HG02678 (cell line): ENCODE measurements around the gene FZD10.

Source experiments
- ATAC-seq: cut with Tn5 transposase; IDR thresholded peaks from one replicate; pipeline ENCODE4 v1.9.1; 2021; ENCODE audit warnings: mild to moderate bottlenecking, moderate library complexity; ENCODE audit not compliant: unreplicated experiment

The FZD10 gene

DNA sequence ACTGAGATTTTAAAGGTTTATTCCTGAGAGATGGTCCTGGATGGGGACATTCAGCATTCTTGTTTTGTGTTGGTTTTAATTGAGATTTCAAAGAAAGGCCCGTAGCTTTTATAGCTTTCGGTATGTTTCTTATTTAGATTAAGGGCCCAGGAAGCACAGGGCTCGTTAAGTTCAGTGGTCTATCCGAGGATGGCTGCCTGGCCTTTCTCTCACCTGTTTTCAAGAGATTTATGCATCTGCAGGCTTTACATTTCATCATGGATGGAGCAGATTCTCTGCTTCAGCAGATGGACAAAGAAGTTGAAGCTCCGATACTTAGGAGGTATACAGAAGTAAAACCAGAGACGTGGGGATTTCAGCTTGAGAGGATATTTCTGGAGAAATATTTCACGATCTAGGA, 16.0 kb downstream of the FZD10 start:
- no peak for ATAC-seq

DNA sequence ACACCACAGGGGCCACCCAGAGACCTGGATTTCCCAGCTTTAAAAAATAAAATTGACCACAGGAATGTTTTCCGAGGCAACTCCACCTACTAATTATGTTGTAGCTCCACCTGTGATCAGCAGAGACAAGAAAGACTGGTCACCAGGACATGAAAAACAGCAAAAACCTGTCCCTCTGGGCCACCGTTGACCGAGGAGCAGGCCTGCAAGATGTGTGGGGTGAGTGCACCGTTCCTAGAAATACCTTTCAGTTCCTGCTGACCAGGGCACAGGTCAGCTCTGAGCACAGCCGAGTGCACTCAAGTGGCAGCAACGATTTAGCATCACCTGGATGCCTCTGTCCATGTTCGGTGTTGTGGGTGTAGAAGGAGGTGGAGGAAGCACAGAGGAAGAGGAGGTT, 16.9 kb downstream of the FZD10 start:
- ATAC-seq: no peak

DNA sequence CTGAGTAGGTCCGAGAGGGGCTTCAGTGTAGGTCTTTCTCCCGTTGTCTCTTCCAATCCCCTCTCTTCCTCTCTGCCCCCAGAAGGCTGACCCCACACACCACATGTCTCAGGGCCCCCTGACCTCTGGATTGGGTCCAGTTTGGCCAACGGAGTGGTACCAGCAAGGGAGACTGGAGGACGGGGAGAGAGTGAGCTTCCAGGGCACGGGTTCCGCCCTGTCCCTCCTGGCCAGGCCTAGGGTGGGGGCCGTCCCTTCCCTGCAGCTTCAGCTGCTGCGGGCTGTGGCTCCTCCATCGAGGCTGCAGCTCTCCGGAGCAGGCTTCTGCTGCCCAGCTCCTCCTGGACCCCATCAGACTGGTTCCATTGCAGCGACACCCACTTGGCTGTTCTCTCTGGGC, 17.4 kb downstream of the FZD10 start:
- ATAC-seq: no peak

DNA sequence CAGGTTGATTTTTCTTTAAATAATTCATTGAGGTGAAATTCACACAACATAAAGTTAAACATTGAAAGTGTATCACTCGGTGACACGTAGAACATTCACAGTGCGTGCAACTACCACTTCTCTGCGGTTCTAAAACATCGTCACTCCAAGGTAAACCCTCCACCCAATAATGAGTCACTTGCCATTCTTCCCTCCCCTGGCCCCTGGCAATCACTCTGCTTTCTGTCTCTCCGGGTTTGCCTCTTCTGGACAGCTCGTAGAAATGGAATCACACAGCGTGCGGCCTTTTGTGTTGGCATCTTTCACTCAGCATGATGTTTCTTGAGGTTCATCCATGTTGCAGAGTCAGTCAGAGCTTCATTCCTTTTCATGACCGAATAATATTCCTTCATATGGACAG, 18.9 kb downstream of the FZD10 start:
- no peak for ATAC-seq

DNA sequence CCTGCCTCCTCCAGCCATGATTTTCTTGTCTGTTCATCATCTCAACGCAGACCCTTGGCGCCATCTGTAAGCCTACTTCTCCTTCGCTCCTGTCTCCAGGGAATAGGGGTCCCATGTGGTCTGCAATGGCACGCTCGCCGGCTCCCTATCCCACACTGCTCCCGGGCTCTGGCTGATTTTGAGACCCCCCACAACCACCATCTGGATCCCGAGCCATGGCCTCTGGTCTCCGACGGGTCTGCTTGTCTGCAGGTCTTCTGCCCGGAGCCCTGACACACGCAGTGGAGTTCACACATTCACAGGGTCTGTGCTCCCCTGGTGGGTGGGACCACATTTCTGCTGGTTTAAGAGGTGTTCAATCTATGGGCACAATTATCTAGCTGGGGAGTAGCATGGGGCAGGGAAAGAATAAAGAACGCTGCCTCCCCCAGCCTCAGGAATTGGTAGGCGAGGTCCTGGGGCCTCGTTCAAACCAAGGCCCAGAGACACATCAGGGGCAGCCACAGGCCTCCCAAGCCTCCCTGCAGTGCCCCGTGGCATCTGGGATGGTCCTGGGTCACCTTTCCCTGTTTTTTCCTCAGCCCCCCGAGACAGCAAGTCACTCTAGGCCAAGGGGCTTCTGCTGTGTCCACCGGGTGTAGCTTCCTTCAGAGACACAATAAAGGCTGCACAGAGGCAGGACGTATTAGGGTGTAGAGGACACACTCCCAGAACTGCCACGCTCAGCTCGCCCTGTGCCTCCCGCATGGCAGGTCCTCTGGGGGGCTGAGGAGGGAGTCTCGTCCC, 21.5 kb downstream of the FZD10 start:
- no peak for ATAC-seq

DNA sequence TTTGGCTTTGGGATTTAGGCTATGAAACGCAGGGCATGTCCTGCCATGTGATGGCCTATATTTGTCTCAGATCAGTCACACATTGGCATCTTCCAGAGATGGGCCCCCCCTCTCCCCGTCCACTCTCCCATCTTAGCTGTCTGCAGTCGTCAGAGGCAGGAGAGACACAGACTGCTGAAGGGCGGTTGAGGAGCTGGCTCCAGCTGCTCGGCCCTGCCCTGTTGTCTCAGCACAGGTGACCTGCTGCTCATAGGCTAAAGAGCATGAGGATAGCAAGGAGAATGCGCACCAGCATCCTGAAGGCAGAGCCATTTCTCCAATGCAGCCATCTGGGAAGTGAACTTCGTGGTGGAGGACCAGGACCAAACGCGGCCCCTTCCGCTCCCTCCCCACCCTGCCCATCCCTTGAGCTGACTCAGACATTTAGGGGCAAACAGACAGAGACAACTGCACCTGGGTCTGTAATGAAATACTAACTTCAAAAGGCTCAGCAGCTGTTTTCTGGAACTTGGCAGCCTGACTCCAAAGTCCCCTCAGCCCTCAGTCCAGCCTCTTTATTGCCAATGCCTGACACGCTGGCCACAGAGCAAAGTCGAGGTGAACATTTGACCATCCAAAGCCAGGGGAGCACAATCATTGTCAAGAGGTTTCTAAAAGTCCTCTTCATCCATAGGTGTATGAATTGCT, 22.3 kb downstream of the FZD10 start:
- ATAC-seq: no peak

DNA sequence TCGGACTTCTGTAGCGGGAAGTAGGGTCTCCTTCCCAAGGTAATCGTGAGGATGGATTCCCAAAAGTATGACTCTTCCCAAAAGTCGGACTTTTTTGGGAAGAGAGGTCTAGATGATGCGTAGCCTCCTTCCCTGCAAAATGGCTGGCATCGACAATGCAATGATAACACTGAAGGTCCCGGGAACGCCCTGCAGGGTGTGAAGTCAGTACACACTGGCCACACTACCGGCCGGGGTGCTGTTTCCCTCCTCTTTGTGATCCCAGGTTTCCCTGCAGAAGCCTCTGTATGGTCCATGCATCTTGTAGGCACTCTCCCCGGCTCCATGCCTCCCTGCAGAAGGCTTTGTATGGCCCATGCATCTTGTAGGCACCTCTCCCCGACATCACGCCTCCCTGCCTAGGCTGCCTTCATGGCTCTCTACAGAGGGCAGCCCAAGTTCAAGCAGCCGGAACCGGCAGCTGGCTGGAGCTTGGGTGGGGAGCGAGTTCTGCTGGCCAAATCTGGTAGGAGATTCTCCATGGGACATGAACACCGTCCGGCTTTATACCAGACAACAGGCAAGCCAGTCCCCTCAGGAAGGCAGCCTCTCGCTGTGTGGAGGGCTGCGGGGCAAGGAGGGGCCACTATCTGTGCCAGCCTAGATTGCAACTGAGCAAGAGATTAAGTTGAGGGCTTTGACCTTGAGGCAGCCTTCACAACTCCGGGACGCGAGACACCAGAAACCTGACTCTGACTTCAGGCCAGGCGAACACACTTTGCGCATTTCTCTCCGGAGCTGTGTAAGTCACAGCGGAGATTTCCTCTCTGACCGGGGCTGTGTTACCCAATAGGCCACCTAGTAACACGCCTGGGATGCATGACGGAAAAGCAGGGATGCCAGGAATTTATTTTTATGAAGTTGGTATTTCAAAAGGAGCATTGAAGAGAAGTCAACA, 23.5 kb downstream of the FZD10 start:
- ATAC-seq: no peak

DNA sequence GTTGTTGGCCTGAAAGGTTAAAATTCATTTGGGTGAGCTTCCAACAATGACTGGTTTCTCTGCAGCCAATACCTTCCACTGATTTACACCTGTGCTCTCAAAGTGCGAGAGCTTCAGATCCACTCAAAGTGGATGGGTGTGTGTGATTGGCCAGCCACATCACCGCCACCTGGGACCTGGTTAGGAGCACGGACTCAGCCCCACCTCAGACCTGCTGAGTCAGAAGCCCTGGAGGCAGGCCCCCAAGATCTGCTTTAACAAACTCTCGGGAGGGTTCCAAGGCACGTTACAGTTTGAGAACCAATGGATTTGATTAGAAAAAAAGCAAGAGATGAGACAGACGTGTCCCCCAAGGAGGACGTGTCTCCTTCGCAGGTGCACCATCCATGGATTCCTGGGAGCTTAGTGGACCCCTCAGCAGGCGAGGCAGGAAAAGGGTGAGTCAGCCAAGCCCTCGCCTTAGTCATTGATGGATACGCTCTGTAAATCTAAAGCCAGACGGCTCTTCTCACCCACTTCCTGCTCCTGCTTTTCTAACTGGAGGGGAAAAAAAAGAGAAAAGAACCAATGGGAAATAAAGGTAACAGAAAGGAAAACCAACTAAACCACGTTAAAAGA, 24.5 kb downstream of the FZD10 start:
- ATAC-seq: no peak

DNA sequence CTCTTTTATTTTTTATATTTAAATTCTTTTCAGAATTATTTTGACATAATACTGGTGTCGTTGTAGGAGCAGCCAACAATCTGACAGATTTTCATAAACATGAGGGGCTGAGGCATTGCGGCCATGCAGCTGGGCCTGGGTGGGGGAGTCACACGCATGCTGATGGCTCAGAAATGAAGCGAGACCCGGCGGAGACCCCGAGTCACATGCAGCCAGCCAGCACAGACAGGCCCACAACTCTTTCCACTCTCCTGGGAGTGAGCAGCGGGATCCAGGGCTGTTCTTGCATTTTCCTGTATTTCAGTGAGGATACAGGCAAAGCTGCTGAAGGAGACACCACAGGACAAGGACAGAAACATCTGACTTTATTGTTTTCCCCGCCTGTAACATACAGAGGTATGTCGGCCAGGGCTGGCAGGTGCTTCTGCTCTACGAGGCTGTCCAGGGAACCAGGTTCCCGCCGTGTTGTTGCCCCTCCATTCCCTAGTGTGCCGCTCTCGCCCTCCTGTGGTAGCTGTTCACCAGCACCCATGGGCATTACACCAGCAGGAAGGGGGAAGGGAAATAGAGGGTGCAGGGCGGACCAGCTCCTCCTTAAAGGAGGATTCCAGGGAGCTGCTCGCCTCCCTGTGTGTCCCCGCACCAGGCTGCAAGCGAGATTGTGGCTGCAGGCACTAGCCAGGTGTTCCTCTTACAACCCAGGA, 30.5 kb downstream of the FZD10 start:
- ATAC-seq: no peak

DNA sequence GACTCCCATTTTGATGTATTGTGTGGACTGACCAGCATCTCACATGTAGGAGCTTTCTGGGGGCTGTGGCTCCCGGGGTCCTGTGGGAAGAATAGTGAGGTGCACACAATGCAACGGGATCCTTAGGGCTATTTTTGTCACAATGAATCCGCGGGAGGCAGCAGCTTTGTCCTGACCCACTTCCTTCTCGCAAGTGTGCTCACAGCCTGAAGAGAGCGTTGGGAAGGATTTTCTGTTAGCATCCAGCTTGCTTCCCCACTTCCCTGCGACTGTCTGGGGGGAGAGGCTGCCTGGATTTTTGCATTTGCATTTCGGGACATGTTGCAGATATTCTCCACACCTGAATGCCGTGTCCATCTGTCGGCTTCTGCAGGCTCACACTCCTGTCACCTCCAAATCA, 31.9 kb downstream of the FZD10 start:
- ATAC-seq: no peak

DNA sequence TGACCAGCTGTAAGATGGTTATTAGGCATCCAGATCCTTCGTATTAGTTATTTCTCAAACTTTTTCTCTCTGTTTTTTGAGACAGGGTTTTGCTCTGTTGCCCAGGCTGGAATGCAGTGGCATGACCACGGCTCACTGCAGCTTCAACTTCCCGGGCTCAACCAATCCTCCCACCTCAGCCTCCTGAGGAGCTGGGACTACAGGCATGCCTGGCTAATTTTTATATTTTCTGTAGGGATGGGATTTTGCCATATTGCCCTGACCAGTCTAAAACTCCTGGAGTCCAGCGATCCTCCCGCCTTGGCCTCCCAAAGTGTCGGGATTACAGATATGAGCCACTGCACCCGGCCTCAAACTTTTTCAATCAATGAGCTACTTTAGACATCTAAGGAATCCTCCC, 33.1 kb downstream of the FZD10 start:
- no peak for ATAC-seq

DNA sequence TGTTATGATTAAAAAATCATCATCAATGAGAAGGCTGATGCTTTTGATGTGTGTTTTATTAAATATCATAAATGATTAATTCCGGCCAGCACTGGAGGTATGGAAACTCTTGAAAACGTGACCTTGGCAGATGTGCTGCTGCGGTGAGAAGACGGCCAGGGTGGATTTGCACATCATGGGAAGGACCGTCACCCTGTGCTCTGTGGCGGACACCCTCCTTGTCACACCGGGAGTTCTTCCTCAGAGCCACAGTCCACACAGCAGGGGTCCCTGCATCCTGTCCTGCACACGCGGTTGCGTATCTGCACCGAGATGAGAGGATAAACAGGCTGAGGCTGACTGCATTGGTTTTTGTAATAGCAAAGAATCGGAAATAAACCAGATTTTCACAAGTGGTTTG, 33.5 kb downstream of the FZD10 start:
- ATAC-seq: no peak

DNA sequence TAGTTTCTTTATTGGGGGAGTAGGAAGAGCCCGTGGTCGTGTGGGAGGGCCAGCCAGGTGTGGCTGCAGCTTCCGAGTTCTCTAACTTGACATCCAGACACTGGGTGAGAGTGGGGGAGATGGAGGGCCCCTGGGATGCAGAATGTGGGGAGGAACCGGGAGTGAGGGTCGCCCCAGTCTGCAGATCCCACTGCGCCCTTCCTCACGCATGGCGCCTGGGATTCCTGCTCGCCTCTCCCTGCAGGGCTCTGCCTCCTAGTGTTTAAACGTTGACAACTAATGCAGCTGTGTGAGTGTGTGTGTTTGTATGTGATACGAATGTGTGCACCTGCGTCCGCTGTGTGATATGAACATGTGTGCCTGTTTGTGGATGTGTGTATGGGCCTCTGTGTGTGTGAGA, 34.6 kb downstream of the FZD10 start:
- no peak for ATAC-seq

DNA sequence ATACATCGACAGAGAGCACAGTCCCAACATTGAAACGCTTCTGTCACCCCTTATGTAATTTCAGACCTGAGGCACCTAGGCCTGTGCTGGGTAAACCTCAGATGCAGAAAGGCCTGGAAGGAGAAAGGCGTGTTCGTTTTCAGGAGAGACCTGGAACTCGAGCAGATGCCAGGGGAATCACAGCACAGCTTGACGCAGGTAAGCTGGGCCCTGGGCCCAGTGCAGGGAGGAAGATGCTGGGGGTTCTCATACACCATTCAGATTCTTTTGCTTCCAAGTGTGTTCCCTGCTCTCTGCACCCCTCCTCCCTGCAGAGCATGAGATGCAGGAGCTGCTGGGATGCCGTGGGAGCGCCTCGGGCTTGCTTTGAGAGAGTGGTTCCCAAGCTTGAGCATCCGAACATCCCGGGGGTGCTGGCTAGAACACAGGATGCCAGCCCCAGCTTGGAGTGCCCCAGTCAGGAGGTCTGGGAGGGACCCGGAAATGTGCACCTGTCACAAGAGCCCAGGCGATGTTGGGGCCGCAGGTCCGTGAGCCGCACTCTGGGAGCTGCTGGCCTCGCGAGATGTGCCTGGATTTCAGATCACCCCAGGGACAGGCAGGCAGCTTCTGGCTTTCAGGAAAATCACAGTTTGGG, 35.9 kb downstream of the FZD10 start:
- ATAC-seq: no peak

DNA sequence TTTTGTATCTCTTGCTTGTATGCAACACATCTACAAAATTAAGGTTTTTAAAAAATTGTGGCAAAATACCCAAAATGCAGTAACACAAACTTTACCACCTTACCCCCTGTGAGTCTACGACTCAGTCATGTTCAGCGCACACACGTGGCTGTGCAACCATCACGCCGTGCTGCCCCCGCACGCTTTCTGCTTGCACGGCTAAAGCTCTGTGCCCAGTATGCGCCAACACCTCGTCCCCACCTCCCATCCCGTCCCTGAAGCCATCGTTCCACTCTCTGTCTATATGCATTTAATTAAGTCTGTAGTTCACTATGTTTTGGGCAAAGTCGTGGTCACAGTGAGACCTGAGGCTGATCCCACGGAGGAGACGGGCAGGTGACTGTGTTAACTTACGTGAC, 36.4 kb downstream of the FZD10 start:
- ATAC-seq: no peak

DNA sequence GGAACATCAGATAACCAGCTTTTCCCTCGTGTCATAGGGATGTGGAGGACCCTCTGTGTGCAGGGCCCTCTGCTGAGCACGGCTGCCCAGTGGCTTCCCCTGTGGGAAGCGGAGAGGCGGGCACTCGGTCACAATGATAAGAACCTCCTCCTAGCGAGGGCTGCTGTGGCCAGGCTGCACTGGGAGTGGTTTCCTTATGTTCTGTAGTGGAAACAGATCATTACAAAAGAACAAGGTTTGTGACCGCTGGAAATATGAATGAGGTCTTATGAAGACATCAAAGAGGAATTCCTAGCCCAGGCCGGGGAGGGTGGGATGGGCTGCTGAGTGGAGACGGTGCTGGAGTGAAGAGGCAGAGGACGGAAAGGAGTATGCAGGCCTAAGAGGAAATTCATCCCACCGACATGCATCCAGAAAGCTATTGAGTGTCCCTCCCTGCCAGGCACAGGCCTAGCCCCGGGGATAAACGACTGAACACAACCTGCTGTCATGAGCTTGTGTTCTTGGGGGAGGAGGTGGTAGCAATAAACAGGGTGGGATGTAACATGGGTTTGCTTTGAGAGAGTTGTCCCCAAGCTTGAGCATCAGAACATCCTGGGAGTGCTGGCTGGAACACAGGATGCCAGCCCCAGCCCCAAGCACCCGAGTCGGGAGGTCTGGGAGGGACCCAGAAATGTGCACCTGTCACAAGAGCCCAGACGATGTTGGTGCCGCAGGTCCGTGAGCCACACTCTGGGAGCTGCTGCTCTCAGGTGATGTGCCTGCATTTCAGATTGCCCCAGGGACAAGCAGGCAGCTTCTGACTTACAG, 37.5 kb downstream of the FZD10 start:
- ATAC-seq: no peak

DNA sequence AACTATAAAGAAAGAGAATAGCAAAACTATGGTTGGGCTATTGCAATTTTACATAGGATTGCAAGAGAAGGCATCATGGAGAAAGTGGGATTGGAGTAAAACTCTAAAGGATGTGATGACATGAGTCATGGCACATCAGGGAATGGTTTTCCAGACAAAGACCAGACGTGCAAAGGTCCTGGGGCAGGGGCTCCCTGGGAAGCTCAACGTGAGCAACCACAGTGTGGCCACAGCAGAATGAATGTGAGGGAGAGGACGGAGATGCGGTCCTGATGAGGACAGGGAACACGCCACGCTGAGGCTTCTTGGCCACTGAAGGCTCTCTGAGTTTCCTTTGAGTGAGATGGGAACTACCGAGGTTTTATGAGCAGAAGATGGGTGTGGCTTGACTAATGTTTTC, 38.2 kb downstream of the FZD10 start:
- ATAC-seq: no peak

DNA sequence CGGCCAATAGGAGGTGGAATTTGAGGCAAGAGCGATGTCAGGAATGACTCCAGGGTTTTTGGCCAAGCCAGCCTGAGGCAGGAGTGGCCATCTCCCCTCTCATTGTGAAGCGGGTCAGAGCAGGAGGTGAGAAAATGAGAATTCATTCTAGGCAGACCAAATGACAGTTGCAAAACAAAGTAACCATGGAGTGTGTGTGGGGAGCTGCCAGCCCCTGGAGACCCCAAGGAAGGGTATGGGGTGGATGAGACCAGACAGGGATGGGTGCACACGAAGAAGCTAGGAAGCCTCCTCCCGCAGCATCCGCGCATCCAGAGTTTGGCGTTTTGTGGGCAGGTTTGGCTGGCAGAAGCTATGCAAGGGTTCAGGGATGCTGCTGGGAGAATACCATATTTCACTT, 38.8 kb downstream of the FZD10 start:
- ATAC-seq: no peak

DNA sequence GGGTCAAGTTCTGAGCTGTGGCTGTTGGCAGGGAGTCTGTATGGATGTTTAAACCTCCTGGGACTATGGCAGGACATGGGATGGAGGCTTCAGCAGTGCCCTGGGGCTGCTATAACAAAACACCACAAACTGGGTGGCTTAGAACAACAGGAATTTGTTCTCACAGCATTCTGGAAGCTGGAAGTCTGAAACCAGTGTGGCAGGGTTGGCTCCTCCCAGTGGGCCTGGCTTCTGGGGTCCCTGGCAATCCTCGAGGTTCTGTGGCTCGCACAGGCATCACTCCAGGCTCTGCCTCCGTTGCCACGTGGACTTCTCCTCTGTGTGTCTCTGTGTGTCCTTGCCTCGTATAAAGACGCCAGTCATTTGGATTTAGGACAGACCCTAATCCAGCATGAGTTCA, 39.9 kb downstream of the FZD10 start:
- ATAC-seq: no peak
